GM06990 (cell line): ENCODE data around the gene MYH13.

Experiments
- DNase-seq: peaks from one replicate; pipeline ENCODE4 v3.0.0-alpha.2; 2011; ENCODE audit not compliant: insufficient read length; ENCODE audit errors: extremely low read depth
- H3K27me3 ChIP-seq: replicated peaks from 2 replicates; pipeline ENCODE4 v1.6.0; 2011; ENCODE audit warnings: low read length; ENCODE audit not compliant: control insufficient read depth, insufficient read depth
- H3K36me3 ChIP-seq: 2 replicates; pipeline ENCODE4 v1.5.1; 2011; ENCODE audit warnings: low read length; ENCODE audit not compliant: control insufficient read depth, insufficient read depth
- H3K4me3 ChIP-seq: replicated peaks from 2 replicates; pipeline ENCODE4 v1.5.1; 2011; ENCODE audit warnings: low read depth, mild to moderate bottlenecking, control low read depth, low read length
- TF ChIP-seq, protein P1 (sequence below): IDR thresholded peaks from 2 replicates; pipeline ENCODE4 v1.5.1; 2011; ENCODE audit warnings: low read length, control low read depth, mild to moderate bottlenecking, inconsistent platforms; ENCODE audit not compliant: insufficient read depth, poor library complexity, severe bottlenecking

Gene MYH13

DNA sequence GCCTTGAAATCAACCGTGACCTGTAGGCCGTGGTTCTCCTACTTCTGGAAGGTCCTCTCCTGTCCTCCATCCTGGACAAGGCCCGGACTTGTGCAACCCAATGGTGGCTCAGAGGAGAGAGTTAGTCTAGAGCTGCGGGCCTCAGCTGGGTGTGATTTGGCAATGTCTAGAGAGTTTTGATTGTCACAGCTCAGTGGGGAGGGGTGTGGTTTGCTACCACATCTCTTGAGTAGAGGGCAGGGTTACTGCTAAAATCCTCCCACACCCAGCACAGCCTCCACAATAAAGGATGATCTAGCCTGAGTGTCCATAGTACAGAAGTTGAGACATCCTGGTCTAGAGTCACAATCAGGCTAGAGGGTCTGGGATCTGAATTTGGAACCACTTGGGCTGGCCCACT is 40.3 kb downstream of the MYH13 start:
- Histone ChIP-seq H3K27me3 (no peaks in the 10 kb centered on the region; the same call in none of the 2 replicates), H3K4me3 (no peak overlapping the region), H3K36me3 (no peaks in the 10 kb centered on the region)
- DNase-seq: no peak
- TF ChIP-seq, protein P1, sequence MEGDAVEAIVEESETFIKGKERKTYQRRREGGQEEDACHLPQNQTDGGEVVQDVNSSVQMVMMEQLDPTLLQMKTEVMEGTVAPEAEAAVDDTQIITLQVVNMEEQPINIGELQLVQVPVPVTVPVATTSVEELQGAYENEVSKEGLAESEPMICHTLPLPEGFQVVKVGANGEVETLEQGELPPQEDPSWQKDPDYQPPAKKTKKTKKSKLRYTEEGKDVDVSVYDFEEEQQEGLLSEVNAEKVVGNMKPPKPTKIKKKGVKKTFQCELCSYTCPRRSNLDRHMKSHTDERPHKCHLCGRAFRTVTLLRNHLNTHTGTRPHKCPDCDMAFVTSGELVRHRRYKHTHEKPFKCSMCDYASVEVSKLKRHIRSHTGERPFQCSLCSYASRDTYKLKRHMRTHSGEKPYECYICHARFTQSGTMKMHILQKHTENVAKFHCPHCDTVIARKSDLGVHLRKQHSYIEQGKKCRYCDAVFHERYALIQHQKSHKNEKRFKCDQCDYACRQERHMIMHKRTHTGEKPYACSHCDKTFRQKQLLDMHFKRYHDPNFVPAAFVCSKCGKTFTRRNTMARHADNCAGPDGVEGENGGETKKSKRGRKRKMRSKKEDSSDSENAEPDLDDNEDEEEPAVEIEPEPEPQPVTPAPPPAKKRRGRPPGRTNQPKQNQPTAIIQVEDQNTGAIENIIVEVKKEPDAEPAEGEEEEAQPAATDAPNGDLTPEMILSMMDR: no peak

DNA sequence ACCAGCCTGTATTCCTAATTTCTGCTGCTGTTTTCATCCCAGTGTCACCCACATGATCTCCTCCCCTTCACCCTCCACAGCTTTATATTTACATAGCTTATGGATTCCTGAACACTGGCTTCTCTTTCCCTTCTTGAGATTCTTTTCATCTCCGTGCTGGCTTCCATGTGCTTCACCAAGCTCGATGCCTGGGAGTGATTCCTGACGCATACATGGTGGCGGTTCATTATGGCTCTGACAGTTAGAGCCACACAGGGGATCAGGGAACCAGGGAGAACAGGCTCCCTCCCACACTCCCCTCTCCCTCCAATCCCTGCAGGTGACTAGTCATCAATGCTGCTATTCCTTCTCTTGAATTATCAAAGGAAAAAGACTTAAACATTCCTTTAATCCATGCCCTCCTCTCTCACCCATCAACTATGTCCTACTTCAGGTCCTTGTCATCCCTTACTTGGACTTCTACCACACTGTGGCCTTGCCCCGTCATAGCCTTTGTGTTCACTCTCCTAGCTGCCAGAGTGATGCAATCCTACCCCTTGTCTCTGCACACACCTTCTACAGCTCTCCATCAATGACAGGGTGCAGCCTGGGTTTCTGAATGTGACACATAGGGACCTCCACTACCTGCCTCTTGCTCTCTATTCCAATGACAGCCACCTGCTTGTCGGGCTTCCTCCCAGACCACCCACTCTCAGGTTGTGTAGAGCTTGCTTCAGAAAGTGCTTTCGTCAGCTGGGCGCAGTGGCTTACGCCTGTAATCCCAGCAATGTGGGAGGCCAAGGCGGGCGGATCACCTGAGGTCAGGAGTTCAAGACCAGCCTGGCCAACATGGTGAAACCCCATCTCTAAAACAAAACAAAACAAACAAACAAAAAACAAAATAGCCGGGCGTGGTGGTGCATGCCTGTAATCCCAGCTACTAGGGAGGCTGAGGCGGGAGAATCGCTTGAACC is 43.6 kb downstream of the MYH13 start:
- TF ChIP-seq, protein P1: no peak
- Histone ChIP-seq H3K4me3 (no peak overlapping the region), H3K27me3 (no peaks in the 10 kb centered on the region; the same call in none of the 2 replicates), H3K36me3 (no peaks in the 10 kb centered on the region)
- no peak for DNase-seq

- TF ChIP-seq, protein P1: no peak
- no peaks in the 10 kb centered on the region; the same call in none of the 2 replicates for H3K27me3 ChIP-seq
- no peaks in the 10 kb centered on the region for H3K36me3 ChIP-seq
- no peak for DNase-seq
- H3K4me3 ChIP-seq: no peak overlapping the region
Observed at GRCh38 chr17:10328206-10328605, 44.6 kb downstream of the MYH13 start.

DNA sequence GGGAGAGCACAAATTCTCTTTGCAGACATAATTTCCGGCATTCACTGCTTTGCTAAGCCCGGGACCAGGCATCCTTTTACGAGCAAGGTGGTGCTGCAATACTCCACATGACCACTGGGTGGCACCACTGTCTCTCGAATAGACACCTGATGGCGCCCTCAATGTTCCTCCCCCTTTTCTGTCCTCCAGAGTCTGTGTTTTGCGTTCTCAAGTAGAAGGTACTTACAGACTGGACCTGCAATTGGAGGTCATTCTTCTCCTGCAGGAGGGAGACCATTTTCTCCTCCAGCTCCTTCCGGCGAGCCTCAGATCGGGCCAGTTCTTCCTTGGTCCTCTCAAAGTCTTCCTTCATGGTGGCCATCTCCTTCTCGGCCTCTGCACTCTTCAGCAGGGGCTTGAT is 45.2 kb downstream of the MYH13 start:
- peak; percentile 36 for DNase-seq
- Histone ChIP-seq H3K36me3 (no peaks in the 10 kb centered on the region), H3K4me3 (no peak overlapping the region), H3K27me3 (no peaks in the 10 kb centered on the region; the same call in none of the 2 replicates)
- TF ChIP-seq, protein P1: peak; percentile 86

- TF ChIP-seq, protein P1: no peak
- H3K27me3 ChIP-seq: no peaks in the 10 kb centered on the region; the same call in none of the 2 replicates
- no peak for DNase-seq
- H3K4me3 ChIP-seq: no peak overlapping the region
- no peaks in the 10 kb centered on the region for H3K36me3 ChIP-seq
Observed at GRCh38 chr17:10325031-10325695, 47.6 kb downstream of the MYH13 start.
